ENCODE results near the gene SYNE1. TPM values are rescaled to one million over a fixed set of nuclear protein-coding genes. Genes with fewer than 3 reads are reported as not detected.

Gene SYNE1
- total RNA-seq, 6 experiments from 2014 or later, result 60.0 to 69.0 (median 66.9) TPM

- peak overlapping the region; percentile 37; the same call in 1 of the 2 replicates for H3K27ac Mint-ChIP-seq
- DNase-seq, result no peak
- TF ChIP-seq, protein P1, sequence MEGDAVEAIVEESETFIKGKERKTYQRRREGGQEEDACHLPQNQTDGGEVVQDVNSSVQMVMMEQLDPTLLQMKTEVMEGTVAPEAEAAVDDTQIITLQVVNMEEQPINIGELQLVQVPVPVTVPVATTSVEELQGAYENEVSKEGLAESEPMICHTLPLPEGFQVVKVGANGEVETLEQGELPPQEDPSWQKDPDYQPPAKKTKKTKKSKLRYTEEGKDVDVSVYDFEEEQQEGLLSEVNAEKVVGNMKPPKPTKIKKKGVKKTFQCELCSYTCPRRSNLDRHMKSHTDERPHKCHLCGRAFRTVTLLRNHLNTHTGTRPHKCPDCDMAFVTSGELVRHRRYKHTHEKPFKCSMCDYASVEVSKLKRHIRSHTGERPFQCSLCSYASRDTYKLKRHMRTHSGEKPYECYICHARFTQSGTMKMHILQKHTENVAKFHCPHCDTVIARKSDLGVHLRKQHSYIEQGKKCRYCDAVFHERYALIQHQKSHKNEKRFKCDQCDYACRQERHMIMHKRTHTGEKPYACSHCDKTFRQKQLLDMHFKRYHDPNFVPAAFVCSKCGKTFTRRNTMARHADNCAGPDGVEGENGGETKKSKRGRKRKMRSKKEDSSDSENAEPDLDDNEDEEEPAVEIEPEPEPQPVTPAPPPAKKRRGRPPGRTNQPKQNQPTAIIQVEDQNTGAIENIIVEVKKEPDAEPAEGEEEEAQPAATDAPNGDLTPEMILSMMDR (IDR thresholded peaks at IDR 0.05), result no peak
- H3K36me3 Mint-ChIP-seq (ENCODE audit: low read depth), result peaks cover 22% of the 10 kb centered on the region
- H3K27me3 Mint-ChIP-seq (ENCODE audit: insufficient read depth), result peaks cover 2% of the 10 kb centered on the region; the same call in 1 of the 2 replicates
- no peaks in the 10 kb centered on the region for H3K9me3 Mint-ChIP-seq
- no peak overlapping the region for H3K4me3 Mint-ChIP-seq
- peaks cover 22% of the 10 kb centered on the region for H3K4me1 Mint-ChIP-seq (ENCODE audit: low read depth)
Observed at GRCh38 chr6:152184917-152185574, 452.1 kb downstream of the SYNE1 start.

DNA sequence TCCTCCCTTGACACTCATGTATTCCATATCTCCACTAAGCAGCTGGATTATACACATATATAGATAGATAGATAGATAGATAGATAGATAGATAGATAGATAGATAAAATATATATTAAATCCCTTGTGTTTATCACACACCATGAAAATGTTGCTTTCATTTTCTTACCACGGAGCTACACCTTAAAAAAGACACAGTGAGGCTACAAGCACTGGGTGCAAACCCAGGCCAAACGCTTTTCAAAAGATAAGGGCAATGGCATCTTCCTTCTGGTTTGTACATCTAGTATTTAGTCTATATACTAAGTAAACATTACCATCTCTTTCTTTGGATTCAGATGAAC lies 452.6 kb downstream of the SYNE1 start:
- Mint-ChIP-seq H3K4me3 (no peak overlapping the region), H3K27ac (no peak overlapping the region), H3K4me1 (ENCODE audit: low read depth) (peaks cover 19% of the 10 kb centered on the region), H3K9me3 (no peaks in the 10 kb centered on the region), H3K27me3 (ENCODE audit: insufficient read depth) (peaks cover 2% of the 10 kb centered on the region; the same call in 1 of the 2 replicates), H3K36me3 (ENCODE audit: low read depth) (peaks cover 19% of the 10 kb centered on the region)
- TF ChIP-seq, protein P1 (IDR thresholded peaks at IDR 0.05), result no peak
- DNase-seq, result no peak

DNA sequence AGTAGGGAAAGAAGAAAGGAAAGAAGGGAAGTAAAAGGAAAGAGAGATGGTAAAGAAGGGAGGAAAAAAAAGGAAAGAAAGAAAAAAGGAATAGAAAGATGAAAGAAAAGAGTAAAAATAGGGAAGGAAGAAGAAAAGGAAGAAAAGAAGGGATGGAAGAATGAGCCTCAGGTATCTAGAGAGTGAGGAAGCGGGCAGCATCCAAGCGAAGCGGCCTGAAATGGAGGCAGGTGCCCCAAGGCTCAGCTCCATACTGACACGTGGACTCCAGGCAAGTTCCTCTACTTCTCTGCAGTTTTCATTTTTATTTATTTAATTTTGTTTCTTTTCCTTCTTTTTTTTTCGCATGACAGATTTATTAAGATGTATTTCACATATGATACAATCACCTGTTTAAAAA lies 456.6 kb downstream of the SYNE1 start:
- H3K4me3 Mint-ChIP-seq, result no peak overlapping the region
- TF ChIP-seq, protein P1 (IDR thresholded peaks at IDR 0.05), result no peak
- peaks cover 11% of the 10 kb centered on the region for H3K36me3 Mint-ChIP-seq (ENCODE audit: low read depth)
- peaks cover 13% of the 10 kb centered on the region for H3K4me1 Mint-ChIP-seq (ENCODE audit: low read depth)
- no peak overlapping the region for H3K27ac Mint-ChIP-seq
- no peak for DNase-seq
- H3K9me3 Mint-ChIP-seq, result no peaks in the 10 kb centered on the region
- H3K27me3 Mint-ChIP-seq (ENCODE audit: insufficient read depth), result no peaks in the 10 kb centered on the region

- H3K9me3 Mint-ChIP-seq, result no peaks in the 10 kb centered on the region
- H3K27ac Mint-ChIP-seq, result no peak overlapping the region
- DNase-seq, result no peak
- H3K4me3 Mint-ChIP-seq, result no peak overlapping the region
- peaks cover 15% of the 10 kb centered on the region for H3K4me1 Mint-ChIP-seq (ENCODE audit: low read depth)
- H3K27me3 Mint-ChIP-seq (ENCODE audit: insufficient read depth), result peaks cover 2% of the 10 kb centered on the region; the same call in 1 of the 2 replicates
- H3K36me3 Mint-ChIP-seq (ENCODE audit: low read depth), result peaks cover 17% of the 10 kb centered on the region
- TF ChIP-seq, protein P1 (IDR thresholded peaks at IDR 0.05), result no peak
Observed at GRCh38 chr6:152176268-152176667, 460.9 kb downstream of the SYNE1 start.

DNA sequence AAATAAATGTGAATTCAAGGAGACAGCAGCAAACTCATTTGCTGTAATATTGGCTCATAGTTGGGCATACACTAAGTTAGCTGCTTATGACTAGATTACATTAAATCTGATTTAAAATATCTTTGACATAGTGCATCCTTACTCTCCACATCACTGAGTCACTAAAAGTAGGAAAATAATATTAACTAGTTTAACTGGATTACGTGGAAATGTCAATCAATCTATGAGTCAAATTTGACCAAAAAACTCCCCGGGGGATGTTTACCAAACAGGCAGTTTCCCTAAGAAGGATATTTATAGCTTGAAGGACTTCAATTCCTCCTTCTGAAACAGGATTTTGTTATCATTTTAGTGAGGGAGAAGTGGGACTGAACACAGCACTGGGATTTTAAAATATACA lies 463.2 kb downstream of the SYNE1 start:
- Mint-ChIP-seq H3K9me3 (no peaks in the 10 kb centered on the region), H3K36me3 (ENCODE audit: low read depth) (peaks cover 16% of the 10 kb centered on the region), H3K27ac (peak overlapping the region; percentile 54; the same call in 1 of the 2 replicates), H3K4me3 (no peak overlapping the region), H3K4me1 (ENCODE audit: low read depth) (peaks cover 15% of the 10 kb centered on the region), H3K27me3 (ENCODE audit: insufficient read depth) (peaks cover 2% of the 10 kb centered on the region; the same call in 1 of the 2 replicates)
- no peak for DNase-seq
- TF ChIP-seq, protein P1 (IDR thresholded peaks at IDR 0.05), result no peak
